Panc1 (cell line): Measurements from ENCODE around the gene PIGZ. TPM values are rescaled to one million over a fixed set of nuclear protein-coding genes. Genes with fewer than 3 reads are reported as not detected.

Source experiments
- ATAC-seq: fragments of 200-7000 bp; cut with Tn5 transposase; 2 replicates; pipeline ENCODE4 v1.9.1; 2020; ENCODE audit warnings: mild to moderate bottlenecking, moderate library complexity
- BruUV-seq: library from RNA; stranded (reverse); fragments of 400-500 nt; replicated peaks from 2 replicates; lab custom pipeline; 2021; lab: Mats Ljungman, UMichigan
- CTCF ChIA-PET: fragments of 300-600 bp; sonication (Branson Sonifier 250); formaldehyde crosslinking; loops from one replicate; lab custom pipeline; 2022; ENCODE audit warnings: antibody characterized with exemption; lab: Charles Lee
- POLR2A ChIA-PET: fragments of 300-600 bp; sonication (Branson Sonifier 250); formaldehyde crosslinking; loops from one replicate; lab custom pipeline; 2022; ENCODE audit warnings: antibody characterized with exemption; lab: Charles Lee
- DNase-seq: peaks from one replicate; pipeline ENCODE4 v3.0.0-alpha.2; 2010; ENCODE audit warnings: low read depth, low spot score
- H3K27ac ChIP-seq: 2 replicates; pipeline ENCODE4 v1.5.1; 2011; ENCODE audit warnings: mild to moderate bottlenecking, low read length, inconsistent platforms
- H3K27me3 ChIP-seq: fragments of 200-500 bp; sonication (Bioruptor generic); 2 replicates; pipeline ENCODE4 v1.6.0; 2014; ENCODE audit warnings: low read length, inconsistent platforms; ENCODE audit not compliant: control insufficient read depth, insufficient read depth
- H3K36me3 ChIP-seq: fragments of 200-500 bp; sonication (Bioruptor generic); 2 replicates; pipeline ENCODE4 v1.5.1; 2014; ENCODE audit warnings: inconsistent platforms, mild to moderate bottlenecking, low read length, moderate library complexity; ENCODE audit not compliant: control insufficient read depth, insufficient read depth
- H3K4me1 ChIP-seq: 2 replicates; pipeline ENCODE4 v1.5.1; 2011; ENCODE audit warnings: inconsistent platforms, mild to moderate bottlenecking, low read length, moderate library complexity; ENCODE audit not compliant: control insufficient read depth, insufficient read depth
- H3K4me3 ChIP-seq, 2 experiments: 2 replicates each; pipeline ENCODE4 v1.5.1; 2011 to 2012; ENCODE audit warnings: low read depth in 2 of 2, low read length in 2 of 2, mild to moderate bottlenecking in 2 of 2, inconsistent platforms in 1 of 2, moderate library complexity in 1 of 2
- H3K9me3 ChIP-seq: fragments of 200-500 bp; sonication (Bioruptor generic); 2 replicates; pipeline ENCODE4 v1.5.1; 2014; ENCODE audit warnings: low read depth, mild to moderate bottlenecking, inconsistent platforms, low read length, moderate library complexity; ENCODE audit not compliant: control insufficient read depth, insufficient read depth
- POLR2AphosphoS5 ChIP-seq: IDR thresholded peaks from 2 replicates; pipeline ENCODE4 v1.6.1; 2012; ENCODE audit warnings: mild to moderate bottlenecking, low read depth, low read length, moderate library complexity
- SIN3A ChIP-seq: IDR thresholded peaks from 2 replicates; pipeline ENCODE4 v1.6.1; 2012; ENCODE audit warnings: low read depth, mild to moderate bottlenecking, low read length, moderate library complexity, borderline replicate concordance; ENCODE audit not compliant: insufficient read depth
- TCF7L2 ChIP-seq: IDR thresholded peaks from 2 replicates; pipeline ENCODE4 v1.6.1; 2011; ENCODE audit warnings: mild to moderate bottlenecking, low read depth, low read length, inconsistent platforms
- in situ Hi-C: cut with HindIII; loops from 2 replicates; pipeline ENCODE4 v1.10.0; 2016; ENCODE audit warnings: low sequenced_read_pairs, low pct_unique_long_range_greater_than_20kb
- intact Hi-C: fragments of 100-400 bp; cut with micrococcal nuclease; formaldehyde crosslinking; loops from one replicate; pipeline ENCODE4 v1.10.0; 2022; ENCODE audit not compliant: unreplicated experiment
- total RNA-seq: library from RNA; stranded (reverse); gene quantifications from one replicate; pipeline ENCODE4 v1.2.1, GENCODE V29; 2021; ENCODE audit not compliant: unreplicated experiment
- TF ChIP-seq, protein P1 (sequence below): fragments of 450-650 bp; IDR thresholded peaks from 2 replicates; pipeline ENCODE4 v1.5.1; 2017; ENCODE audit warnings: mild to moderate bottlenecking
- TF ChIP-seq, protein P2 (sequence below), 2 experiments: IDR thresholded peaks; 2 replicates each; pipeline ENCODE4 v1.6.1; 2011 to 2012; ENCODE audit warnings: low read depth in 2 of 2, control low read depth in 1 of 2, low read length in 1 of 2, mild to moderate bottlenecking in 1 of 2, moderate library complexity in 1 of 2; ENCODE audit not compliant: insufficient read depth in 1 of 2

PIGZ gene
- total RNA-seq, 1 experiment from 2014 or later = 6.3 TPM

DNA sequence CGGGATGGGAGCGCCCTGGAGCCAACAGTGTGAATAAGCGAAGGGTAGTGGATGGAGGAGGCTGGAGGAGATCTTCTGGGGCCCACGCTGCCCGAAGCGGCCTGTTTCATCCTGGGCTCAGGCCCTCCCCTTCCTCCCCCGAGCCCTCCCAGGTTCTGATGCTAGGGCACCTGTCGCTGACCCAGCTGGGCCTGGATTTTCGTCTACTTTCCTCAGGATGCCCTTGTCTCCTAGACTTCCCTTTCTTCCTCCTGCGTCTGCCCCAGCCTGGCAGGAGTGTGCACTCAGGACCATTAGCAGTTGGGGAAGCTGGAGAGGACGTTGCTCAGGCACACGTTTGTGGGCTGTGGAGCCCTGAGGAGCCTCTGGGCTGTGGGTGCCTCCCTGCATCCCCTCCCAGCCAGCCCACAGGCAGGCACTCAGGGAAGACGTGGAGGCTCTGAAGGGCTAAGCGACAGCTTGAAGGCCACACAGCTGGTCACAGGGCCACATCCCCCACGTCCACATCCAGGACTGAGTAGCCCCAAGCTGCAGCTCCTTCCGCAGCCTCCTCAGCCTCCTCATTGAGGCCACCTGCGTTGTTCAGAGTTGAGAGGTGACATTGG lies 23.9 kb upstream of the PIGZ start:
- H3K27ac ChIP-seq = no peak overlapping the region
- H3K36me3 ChIP-seq = no peaks in the 10 kb centered on the region
- ChIA-PET CTCF (no interaction called here), POLR2A (interaction anchor here (0.7 kb wide), 1 partner anchor 303 kb away, joined by 4 read pairs; no protein-coding TSS in a partner anchor)
- H3K27me3 ChIP-seq = no peaks in the 10 kb centered on the region
- peaks cover 10% of the 10 kb centered on the region; the same call in 1 of the 2 replicates for H3K4me1 ChIP-seq
- in situ Hi-C loops = no loop called here
- intact Hi-C loops = no loop called here
- BruUV-seq = no TSS peak
- DNase-seq = no peak
- H3K4me3 ChIP-seq = no peak overlapping the region
- ATAC-seq = no peak
- no peaks in the 10 kb centered on the region for H3K9me3 ChIP-seq
- TF ChIP-seq POLR2AphosphoS5 (no peak), SIN3A (no peak), TCF7L2 (no peak)
- TF ChIP-seq, protein P1, sequence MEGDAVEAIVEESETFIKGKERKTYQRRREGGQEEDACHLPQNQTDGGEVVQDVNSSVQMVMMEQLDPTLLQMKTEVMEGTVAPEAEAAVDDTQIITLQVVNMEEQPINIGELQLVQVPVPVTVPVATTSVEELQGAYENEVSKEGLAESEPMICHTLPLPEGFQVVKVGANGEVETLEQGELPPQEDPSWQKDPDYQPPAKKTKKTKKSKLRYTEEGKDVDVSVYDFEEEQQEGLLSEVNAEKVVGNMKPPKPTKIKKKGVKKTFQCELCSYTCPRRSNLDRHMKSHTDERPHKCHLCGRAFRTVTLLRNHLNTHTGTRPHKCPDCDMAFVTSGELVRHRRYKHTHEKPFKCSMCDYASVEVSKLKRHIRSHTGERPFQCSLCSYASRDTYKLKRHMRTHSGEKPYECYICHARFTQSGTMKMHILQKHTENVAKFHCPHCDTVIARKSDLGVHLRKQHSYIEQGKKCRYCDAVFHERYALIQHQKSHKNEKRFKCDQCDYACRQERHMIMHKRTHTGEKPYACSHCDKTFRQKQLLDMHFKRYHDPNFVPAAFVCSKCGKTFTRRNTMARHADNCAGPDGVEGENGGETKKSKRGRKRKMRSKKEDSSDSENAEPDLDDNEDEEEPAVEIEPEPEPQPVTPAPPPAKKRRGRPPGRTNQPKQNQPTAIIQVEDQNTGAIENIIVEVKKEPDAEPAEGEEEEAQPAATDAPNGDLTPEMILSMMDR = no peak

DNA sequence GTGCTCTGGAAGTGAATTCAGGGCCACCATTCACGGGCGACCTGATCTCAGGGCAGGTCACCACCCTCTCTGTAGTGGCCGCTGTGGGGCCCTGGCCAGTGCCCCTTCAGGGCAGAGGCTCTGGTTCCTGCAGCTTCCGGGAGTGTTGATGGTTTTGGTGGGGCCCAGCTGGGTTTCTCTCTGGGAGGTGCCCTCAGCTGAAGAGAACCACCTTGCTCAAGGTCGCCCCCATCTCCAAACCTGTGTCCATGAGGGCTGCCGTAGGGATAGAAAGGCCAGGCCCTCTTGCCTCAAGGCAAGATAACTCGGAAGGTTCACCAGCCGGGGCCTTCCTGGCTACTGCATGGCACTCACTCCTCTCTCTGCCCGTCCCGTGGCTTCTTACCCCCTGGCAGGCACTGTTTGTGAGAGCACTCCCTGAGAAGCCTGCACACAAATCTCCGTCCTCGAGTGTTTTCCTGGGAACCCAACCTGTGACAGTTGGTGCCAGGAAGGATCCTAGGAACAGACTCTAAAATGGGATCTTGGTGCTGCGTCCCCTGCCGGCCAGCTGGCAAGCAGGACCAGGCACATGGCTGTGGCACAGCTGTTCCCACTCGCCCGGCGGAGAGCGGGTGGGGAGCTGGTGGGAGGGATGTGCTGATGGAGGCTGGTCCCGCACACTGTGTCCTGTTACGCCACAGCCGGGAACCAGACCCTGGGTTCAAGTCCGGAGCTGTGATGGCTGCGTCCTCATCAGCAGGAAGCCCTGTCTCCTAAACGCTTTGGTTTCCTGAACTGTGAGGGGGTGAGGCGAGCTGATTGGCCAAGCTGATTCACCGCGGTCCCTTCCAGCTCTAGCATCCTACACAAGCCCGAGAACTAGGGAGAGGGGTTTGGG lies 23.2 kb upstream of the PIGZ start:
- H3K27ac ChIP-seq = no peak overlapping the region
- no peaks in the 10 kb centered on the region for H3K36me3 ChIP-seq
- ATAC-seq (no peak), DNase-seq (no peak)
- H3K27me3 ChIP-seq = no peaks in the 10 kb centered on the region
- TF ChIP-seq, protein P2, sequence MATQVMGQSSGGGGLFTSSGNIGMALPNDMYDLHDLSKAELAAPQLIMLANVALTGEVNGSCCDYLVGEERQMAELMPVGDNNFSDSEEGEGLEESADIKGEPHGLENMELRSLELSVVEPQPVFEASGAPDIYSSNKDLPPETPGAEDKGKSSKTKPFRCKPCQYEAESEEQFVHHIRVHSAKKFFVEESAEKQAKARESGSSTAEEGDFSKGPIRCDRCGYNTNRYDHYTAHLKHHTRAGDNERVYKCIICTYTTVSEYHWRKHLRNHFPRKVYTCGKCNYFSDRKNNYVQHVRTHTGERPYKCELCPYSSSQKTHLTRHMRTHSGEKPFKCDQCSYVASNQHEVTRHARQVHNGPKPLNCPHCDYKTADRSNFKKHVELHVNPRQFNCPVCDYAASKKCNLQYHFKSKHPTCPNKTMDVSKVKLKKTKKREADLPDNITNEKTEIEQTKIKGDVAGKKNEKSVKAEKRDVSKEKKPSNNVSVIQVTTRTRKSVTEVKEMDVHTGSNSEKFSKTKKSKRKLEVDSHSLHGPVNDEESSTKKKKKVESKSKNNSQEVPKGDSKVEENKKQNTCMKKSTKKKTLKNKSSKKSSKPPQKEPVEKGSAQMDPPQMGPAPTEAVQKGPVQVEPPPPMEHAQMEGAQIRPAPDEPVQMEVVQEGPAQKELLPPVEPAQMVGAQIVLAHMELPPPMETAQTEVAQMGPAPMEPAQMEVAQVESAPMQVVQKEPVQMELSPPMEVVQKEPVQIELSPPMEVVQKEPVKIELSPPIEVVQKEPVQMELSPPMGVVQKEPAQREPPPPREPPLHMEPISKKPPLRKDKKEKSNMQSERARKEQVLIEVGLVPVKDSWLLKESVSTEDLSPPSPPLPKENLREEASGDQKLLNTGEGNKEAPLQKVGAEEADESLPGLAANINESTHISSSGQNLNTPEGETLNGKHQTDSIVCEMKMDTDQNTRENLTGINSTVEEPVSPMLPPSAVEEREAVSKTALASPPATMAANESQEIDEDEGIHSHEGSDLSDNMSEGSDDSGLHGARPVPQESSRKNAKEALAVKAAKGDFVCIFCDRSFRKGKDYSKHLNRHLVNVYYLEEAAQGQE (IDR thresholded peaks at IDR 0.05; ENCODE audit: insufficient read depth in 1 of 2, low read depth in 2 of 2, low read length in 1 of 2) = no peak
- TF ChIP-seq SIN3A (no peak), TCF7L2 (no peak), POLR2AphosphoS5 (no peak)
- TF ChIP-seq, protein P1 = no peak
- ChIA-PET CTCF (interaction anchor here (1.1 kb wide), 1 partner anchor 11 kb away, joined by 6 read pairs; no protein-coding TSS in a partner anchor), POLR2A (interaction anchor here (0.7 kb wide), 1 partner anchor 302 kb away, joined by 4 read pairs; no protein-coding TSS in a partner anchor)
- BruUV-seq = no TSS peak
- in situ Hi-C loops (no loop called here), intact Hi-C loops (no loop called here)
- H3K4me3 ChIP-seq = no peak overlapping the region
- peaks cover 10% of the 10 kb centered on the region; the same call in 1 of the 2 replicates for H3K4me1 ChIP-seq
- no peaks in the 10 kb centered on the region for H3K9me3 ChIP-seq
